H9 (cell line): ENCODE results near the gene IRF2BPL. TPM values are rescaled to one million over a fixed set of nuclear protein-coding genes. Genes with fewer than 3 reads are reported as not detected.
A peak's percentile ranks its signal among the peaks of the same experiment; 100 is the strongest.

ENCODE experiments used
- DNase-seq: peaks from one replicate; pipeline ENCODE4 v3.0.0-alpha.2; 2017
- H2AFZ ChIP-seq: one replicate; pipeline ENCODE4 v1.6.1; 2013; ENCODE audit warnings: mild to moderate bottlenecking, low read length, control low read depth, moderate library complexity
- H2AK5ac ChIP-seq: 2 replicates; pipeline ENCODE4 v1.6.1; 2013; ENCODE audit warnings: low read length, control low read depth, mixed read lengths; ENCODE audit not compliant: insufficient read length
- H2BK120ac ChIP-seq: one replicate; pipeline ENCODE4 v1.6.1; 2013; ENCODE audit warnings: low read depth, mild to moderate bottlenecking, low read length, control low read depth, inconsistent platforms; ENCODE audit not compliant: poor library complexity, severe bottlenecking
- H2BK12ac ChIP-seq: 2 replicates; pipeline ENCODE4 v1.6.1; 2013; ENCODE audit warnings: low read length, control low read depth, mixed read lengths, low read depth; ENCODE audit not compliant: insufficient read length
- H2BK15ac ChIP-seq: 2 replicates; pipeline ENCODE4 v1.6.1; 2013; ENCODE audit warnings: low read depth, low read length, control low read depth
- H2BK20ac ChIP-seq: one replicate; pipeline ENCODE4 v1.6.1; 2013; ENCODE audit warnings: low read depth, mild to moderate bottlenecking, low read length, control low read depth, inconsistent platforms; ENCODE audit not compliant: poor library complexity, severe bottlenecking
- H2BK5ac ChIP-seq: 2 replicates; pipeline ENCODE4 v1.6.1; 2013; ENCODE audit warnings: low read length, control low read depth, mixed read lengths; ENCODE audit not compliant: insufficient read length
- H3K14ac ChIP-seq: 2 replicates; pipeline ENCODE4 v1.6.1; 2013; ENCODE audit warnings: low read length, control low read depth; ENCODE audit not compliant: insufficient read depth
- H3K18ac ChIP-seq: 2 replicates; pipeline ENCODE4 v1.6.1; 2013; ENCODE audit warnings: low read depth, mild to moderate bottlenecking, mixed read lengths, low read length, control low read depth; ENCODE audit not compliant: insufficient read length
- H3K23ac ChIP-seq: 2 replicates; pipeline ENCODE4 v1.6.1; 2013; ENCODE audit warnings: low read length, control low read depth, mixed read lengths, low read depth; ENCODE audit not compliant: insufficient read length
- H3K23me2 ChIP-seq: 2 replicates; pipeline ENCODE4 v1.6.1; 2013; ENCODE audit warnings: low read depth, mild to moderate bottlenecking, mixed read lengths, low read length, control low read depth; ENCODE audit not compliant: insufficient read length, poor library complexity, severe bottlenecking
- H3K27ac ChIP-seq: 2 replicates; pipeline ENCODE4 v1.5.1; 2013; ENCODE audit warnings: low read length, control low read depth, mixed read lengths, low read depth; ENCODE audit not compliant: insufficient read length
- H3K27me3 ChIP-seq: 2 replicates; pipeline ENCODE4 v1.6.1; 2013; ENCODE audit warnings: low read length, control low read depth, inconsistent platforms; ENCODE audit not compliant: insufficient read depth
- H3K4ac ChIP-seq: 2 replicates; pipeline ENCODE4 v1.6.1; 2013; ENCODE audit warnings: low read depth, mild to moderate bottlenecking, control low read depth, inconsistent platforms, low read length, moderate library complexity
- H3K4me1 ChIP-seq: 2 replicates; pipeline ENCODE4 v1.6.1; 2013; ENCODE audit warnings: low read length, control low read depth, inconsistent platforms; ENCODE audit not compliant: insufficient read depth
- H3K4me2 ChIP-seq: 2 replicates; pipeline ENCODE4 v1.6.1; 2013; ENCODE audit warnings: low read length, control low read depth, mixed read lengths; ENCODE audit not compliant: insufficient read length, insufficient read depth
- H3K56ac ChIP-seq: 2 replicates; pipeline ENCODE4 v1.6.1; 2013; ENCODE audit warnings: low read depth, mild to moderate bottlenecking, mixed read lengths, low read length, control low read depth; ENCODE audit not compliant: insufficient read length
- H3K79me1 ChIP-seq: 2 replicates; pipeline ENCODE4 v1.6.1; 2013; ENCODE audit warnings: low read depth, mild to moderate bottlenecking, moderate library complexity, low read length, control low read depth, inconsistent platforms; ENCODE audit not compliant: insufficient read depth, poor library complexity, severe bottlenecking
- H3K79me2 ChIP-seq: 2 replicates; pipeline ENCODE4 v1.6.1; 2013; ENCODE audit warnings: low read length, control low read depth, inconsistent platforms; ENCODE audit not compliant: insufficient read depth
- H3K9ac ChIP-seq: 2 replicates; pipeline ENCODE4 v1.6.1; 2013; ENCODE audit warnings: low read length, control low read depth, mixed read lengths; ENCODE audit not compliant: insufficient read length; ENCODE audit errors: extremely low read depth
- H3K9me3 ChIP-seq: one replicate; pipeline ENCODE4 v1.6.1; 2013; ENCODE audit warnings: low read depth, low read length, inconsistent platforms; ENCODE audit not compliant: control insufficient read depth
- H3T11ph ChIP-seq: one replicate; pipeline ENCODE4 v1.6.1; 2013; ENCODE audit warnings: mild to moderate bottlenecking, low read length, control low read depth, inconsistent platforms
- H4K20me1 ChIP-seq: one replicate; pipeline ENCODE4 v1.6.1; 2013; ENCODE audit not compliant: control insufficient read depth, insufficient read length, insufficient read depth
- H4K5ac ChIP-seq: 2 replicates; pipeline ENCODE4 v1.6.1; 2013; ENCODE audit warnings: low read depth, mild to moderate bottlenecking, mixed read lengths, low read length, control low read depth; ENCODE audit not compliant: insufficient read length
- H4K8ac ChIP-seq: replicated peaks from 2 replicates; pipeline ENCODE4 v1.6.1; 2013; ENCODE audit warnings: low read length, control low read depth, mixed read lengths, low read depth; ENCODE audit not compliant: insufficient read length
- H4K91ac ChIP-seq: 2 replicates; pipeline ENCODE4 v1.6.1; 2013; ENCODE audit warnings: low read depth, mild to moderate bottlenecking, moderate library complexity, mixed read lengths, low read length, control low read depth; ENCODE audit not compliant: insufficient read length
- H3K27ac Mint-ChIP-seq, 3 experiments: 2 replicates in 2 of 3; 3 replicates in 1 of 3; pipeline ENCODE4 v1.8.0; 2020 to 2021; ENCODE audit warnings: mixed read lengths in 3 of 3, mild to moderate bottlenecking in 1 of 3, moderate library complexity in 1 of 3
- H3K27me3 Mint-ChIP-seq: 2 replicates; pipeline ENCODE4 v1.8.0; 2021; ENCODE audit warnings: low read depth, mild to moderate bottlenecking, moderate library complexity, mixed read lengths
- H3K36me3 Mint-ChIP-seq, 3 experiments: 2 replicates in 2 of 3; 3 replicates in 1 of 3; pipeline ENCODE4 v1.8.0; 2020 to 2021; ENCODE audit warnings: low read depth in 3 of 3, mixed read lengths in 3 of 3; ENCODE audit not compliant: insufficient read depth in 1 of 3
- H3K4me1 Mint-ChIP-seq, 2 experiments: 2 replicates each; pipeline ENCODE4 v1.8.0; 2020; ENCODE audit warnings: mixed read lengths in 2 of 2
- H3K4me3 Mint-ChIP-seq, 2 experiments: 2 replicates in 1 of 2; 3 replicates in 1 of 2; pipeline ENCODE4 v1.8.0; 2020 to 2021; ENCODE audit warnings: mild to moderate bottlenecking in 2 of 2, mixed read lengths in 2 of 2, moderate library complexity in 1 of 2
- H3K9me3 Mint-ChIP-seq, 2 experiments: 2 replicates in 1 of 2; 3 replicates in 1 of 2; pipeline ENCODE4 v1.8.0; 2020; ENCODE audit warnings: mild to moderate bottlenecking in 2 of 2, mixed read lengths in 2 of 2, moderate library complexity in 1 of 2
- WGBS: extraction: QIAGEN DNeasy Blood & Tissue Kit; methylation state at CpG from one replicate; pipeline ENCODE4 v1.1.7; 2013; ENCODE audit warnings: missing lambda C conversion rate, low lambda C conversion rate, mixed read lengths; ENCODE audit not compliant: insufficient read length; ENCODE audit errors: extremely low coverage; 5-methylcytosine and 5-hydroxymethylcytosine counted together
- total RNA-seq: library from RNA; stranded (reverse); gene quantifications from 2 replicates; pipeline ENCODE4 v1.2.1, GENCODE V29; 2021
- TF ChIP-seq, protein P1 (sequence below): fragments of 200-600 bp; sonication (generic); conservative IDR thresholded peaks from 3 replicates; pipeline ENCODE4 v1.8.0; 2021; ENCODE audit warnings: antibody characterized with exemption, mild to moderate bottlenecking

Gene IRF2BPL
- total RNA-seq, 1 experiment from 2014 or later: 59.0 TPM

DNA sequence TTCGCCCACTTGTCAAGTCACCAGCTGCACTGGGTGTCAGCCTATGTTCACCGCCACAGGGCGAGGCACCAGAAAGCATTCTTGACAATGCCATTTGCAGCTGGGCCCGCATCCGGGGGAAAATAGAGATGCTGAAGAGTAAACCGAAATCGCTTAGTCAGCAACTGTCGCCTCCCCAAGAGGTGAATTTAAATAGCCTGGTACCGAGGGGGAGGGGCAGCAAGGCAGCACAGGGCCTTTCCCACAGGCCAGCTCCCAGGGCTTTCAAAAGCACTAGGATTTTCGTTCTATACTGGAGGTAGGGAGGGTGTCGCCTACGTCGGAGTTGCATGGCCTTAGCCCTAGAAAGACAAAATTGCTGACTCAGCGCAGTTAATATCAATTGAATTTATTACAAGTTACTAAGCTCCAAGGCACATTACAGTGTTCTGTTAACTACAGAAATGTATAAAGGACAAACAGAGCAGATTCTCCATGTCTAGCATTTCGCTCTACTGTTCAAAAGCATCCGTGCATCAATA is 4.3 kb downstream of the IRF2BPL start:
- Histone ChIP-seq H3K4me2 (peak overlapping the region; percentile 57), H3K18ac (peak overlapping the region; percentile 35), H3K23me2 (peaks cover 35% of the 10 kb centered on the region), H2BK5ac (no peak overlapping the region), H4K91ac (no peak overlapping the region), H3K56ac (no peak overlapping the region), H2BK12ac (peak overlapping the region; percentile 6), H4K20me1 (peaks cover 6% of the 10 kb centered on the region), H2AK5ac (peak overlapping the region; percentile 22), H4K5ac (no peak overlapping the region), H2BK120ac (peak overlapping the region; percentile 39), H3K23ac (no peak overlapping the region), H3K9ac (peak overlapping the region; percentile 60), H3K4me1 (peaks cover 6% of the 10 kb centered on the region), H2BK15ac (no peak overlapping the region), H3K27ac (peak overlapping the region; percentile 90), H3K27me3 (no peaks in the 10 kb centered on the region), H2BK20ac (no peak overlapping the region), H3K79me1 (no peaks in the 10 kb centered on the region), H2AFZ (no peak overlapping the region), H3K14ac (no peak overlapping the region), H3K79me2 (peaks cover 14% of the 10 kb centered on the region; the same call in 1 of the 2 replicates), H3T11ph (peak overlapping the region; percentile 13), H3K9me3 (no peaks in the 10 kb centered on the region), H3K4ac (no peak overlapping the region), H4K8ac (no peak overlapping the region)
- peak; percentile 93 for DNase-seq
- WGBS: no CpG with 5 or more reads among the region's 16 CpGs
- H3K4me1 Mint-ChIP-seq: peaks cover 36 to 49% of the 10 kb centered on the region in 2 experiments
- peak overlapping the region; percentile 77 to 98 (median 84) for H3K27ac Mint-ChIP-seq
- no peaks in the 10 kb centered on the region for H3K27me3 Mint-ChIP-seq
- peaks cover 4 to 14% (median 9%) of the 10 kb centered on the region in 3 experiments; a peak in 6 of 7 replicates for H3K36me3 Mint-ChIP-seq
- TF ChIP-seq, protein P1, sequence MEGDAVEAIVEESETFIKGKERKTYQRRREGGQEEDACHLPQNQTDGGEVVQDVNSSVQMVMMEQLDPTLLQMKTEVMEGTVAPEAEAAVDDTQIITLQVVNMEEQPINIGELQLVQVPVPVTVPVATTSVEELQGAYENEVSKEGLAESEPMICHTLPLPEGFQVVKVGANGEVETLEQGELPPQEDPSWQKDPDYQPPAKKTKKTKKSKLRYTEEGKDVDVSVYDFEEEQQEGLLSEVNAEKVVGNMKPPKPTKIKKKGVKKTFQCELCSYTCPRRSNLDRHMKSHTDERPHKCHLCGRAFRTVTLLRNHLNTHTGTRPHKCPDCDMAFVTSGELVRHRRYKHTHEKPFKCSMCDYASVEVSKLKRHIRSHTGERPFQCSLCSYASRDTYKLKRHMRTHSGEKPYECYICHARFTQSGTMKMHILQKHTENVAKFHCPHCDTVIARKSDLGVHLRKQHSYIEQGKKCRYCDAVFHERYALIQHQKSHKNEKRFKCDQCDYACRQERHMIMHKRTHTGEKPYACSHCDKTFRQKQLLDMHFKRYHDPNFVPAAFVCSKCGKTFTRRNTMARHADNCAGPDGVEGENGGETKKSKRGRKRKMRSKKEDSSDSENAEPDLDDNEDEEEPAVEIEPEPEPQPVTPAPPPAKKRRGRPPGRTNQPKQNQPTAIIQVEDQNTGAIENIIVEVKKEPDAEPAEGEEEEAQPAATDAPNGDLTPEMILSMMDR: no peak
- no peaks in the 10 kb centered on the region for H3K9me3 Mint-ChIP-seq
- H3K4me3 Mint-ChIP-seq: peak overlapping the region; percentile 76 to 77
